Mucosa of descending colon (tissue), 3 donors: ENCODE results near the gene TGFBR3L. TPM values are rescaled to one million over a fixed set of nuclear protein-coding genes. Genes with fewer than 3 reads are reported as not detected.

ENCODE experiments used
- ATAC-seq: fragments of 200-7000 bp; cut with Tn5 transposase; one replicate; pipeline ENCODE4 v1.9.1; 2020; ENCODE audit warnings: mild to moderate bottlenecking, moderate library complexity
- DNase-seq, 3 donors: peaks; one replicate each; pipeline ENCODE4 v3.0.0-alpha.2; 2020
- H3K36me3 ChIP-seq: fragments of 200-600 bp; one replicate; pipeline ENCODE4 v1.8.0; 2021; ENCODE audit warnings: low read depth, mild to moderate bottlenecking
- H3K4me1 ChIP-seq: fragments of 200-600 bp; one replicate; pipeline ENCODE4 v1.8.0; 2021; ENCODE audit warnings: low read depth, mild to moderate bottlenecking
- H3K4me3 ChIP-seq: fragments of 200-600 bp; one replicate; pipeline ENCODE4 v1.8.0; 2021; ENCODE audit warnings: mild to moderate bottlenecking
- H3K9me3 ChIP-seq: fragments of 200-600 bp; one replicate; pipeline ENCODE4 v1.8.0; 2021; ENCODE audit warnings: mild to moderate bottlenecking
- intact Hi-C, 2 donors: fragments of 100-400 bp; cut with DNase I in 1 of 2; cut with micrococcal nuclease in 1 of 2; formaldehyde crosslinking; loops; one replicate each; pipeline versions ENCODE4 v1.11.0 to v1.11.1; 2022; cut with DNase I, micrococcal nuclease
- total RNA-seq, 3 donors: library from RNA; stranded (reverse); fragmentation: NEBNext Ultra II Directional in 2 of 3; extraction: Animal tissue kit (Norgen Biotek cat#: 25700) in 2 of 3; gene quantifications; one replicate each; pipeline versions ENCODE4 v1.2.1 to v1.2.4, GENCODE V29; 2021 to 2023
- TF ChIP-seq, protein P1 (sequence below): fragments of 200-600 bp; IDR thresholded peaks from one replicate; pipeline ENCODE4 v1.8.0; 2022; ENCODE audit warnings: antibody characterized with exemption, mild to moderate bottlenecking
- donor health status: DM: no; HTN: no; CAD: no; lungs with moderate emphysema.
- donor health status: DM: no; HTN: no; CAD: no.
- donor health status: DM: no; HTN: yes; CAD: no.

Gene TGFBR3L
- total RNA-seq, 3 donors from 2014 or later = 0.79 TPM; not detected in 2

DNA sequence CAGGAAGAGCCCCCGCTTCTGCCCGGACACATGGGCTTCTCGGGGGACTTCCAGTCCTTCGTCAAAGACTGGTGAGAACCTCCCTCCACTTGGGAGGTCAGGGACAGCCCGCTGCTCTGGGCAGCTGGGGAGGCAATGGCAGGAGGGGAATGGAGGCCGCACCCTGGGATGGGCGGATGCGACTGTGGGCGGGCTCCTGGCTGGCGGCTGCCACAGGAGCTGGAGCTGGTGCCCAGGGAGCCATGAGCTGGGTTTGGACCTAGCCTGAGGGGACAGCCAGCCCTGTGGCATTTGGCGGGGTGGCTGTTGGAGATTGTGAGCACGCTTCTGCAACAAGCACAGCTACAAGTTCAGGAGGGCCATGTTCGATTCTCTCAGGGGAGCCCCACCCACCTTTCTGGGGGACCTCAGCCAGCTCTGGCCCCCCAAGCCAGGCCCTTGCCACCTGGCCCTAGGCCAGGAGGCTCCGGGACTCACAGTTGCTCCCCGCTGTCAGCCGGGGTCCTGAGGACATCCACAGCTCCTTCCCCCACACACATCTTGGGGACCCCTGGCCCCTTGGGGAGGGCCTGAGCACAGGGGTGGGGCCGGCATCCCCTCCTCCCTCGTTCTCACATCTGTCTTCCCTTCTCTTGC lies 3.0 kb upstream of the TGFBR3L start:
- ATAC-seq (no peak), DNase-seq (peak in 1 of 3 donors; percentile 25)
- no peak overlapping the region for H3K4me3 ChIP-seq
- peaks cover 20% of the 10 kb centered on the region for H3K36me3 ChIP-seq
- TF ChIP-seq, protein P1, sequence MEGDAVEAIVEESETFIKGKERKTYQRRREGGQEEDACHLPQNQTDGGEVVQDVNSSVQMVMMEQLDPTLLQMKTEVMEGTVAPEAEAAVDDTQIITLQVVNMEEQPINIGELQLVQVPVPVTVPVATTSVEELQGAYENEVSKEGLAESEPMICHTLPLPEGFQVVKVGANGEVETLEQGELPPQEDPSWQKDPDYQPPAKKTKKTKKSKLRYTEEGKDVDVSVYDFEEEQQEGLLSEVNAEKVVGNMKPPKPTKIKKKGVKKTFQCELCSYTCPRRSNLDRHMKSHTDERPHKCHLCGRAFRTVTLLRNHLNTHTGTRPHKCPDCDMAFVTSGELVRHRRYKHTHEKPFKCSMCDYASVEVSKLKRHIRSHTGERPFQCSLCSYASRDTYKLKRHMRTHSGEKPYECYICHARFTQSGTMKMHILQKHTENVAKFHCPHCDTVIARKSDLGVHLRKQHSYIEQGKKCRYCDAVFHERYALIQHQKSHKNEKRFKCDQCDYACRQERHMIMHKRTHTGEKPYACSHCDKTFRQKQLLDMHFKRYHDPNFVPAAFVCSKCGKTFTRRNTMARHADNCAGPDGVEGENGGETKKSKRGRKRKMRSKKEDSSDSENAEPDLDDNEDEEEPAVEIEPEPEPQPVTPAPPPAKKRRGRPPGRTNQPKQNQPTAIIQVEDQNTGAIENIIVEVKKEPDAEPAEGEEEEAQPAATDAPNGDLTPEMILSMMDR = no peak
- intact Hi-C loops = no loop called here
- no peaks in the 10 kb centered on the region for H3K9me3 ChIP-seq
- peaks cover 10% of the 10 kb centered on the region for H3K4me1 ChIP-seq

DNA sequence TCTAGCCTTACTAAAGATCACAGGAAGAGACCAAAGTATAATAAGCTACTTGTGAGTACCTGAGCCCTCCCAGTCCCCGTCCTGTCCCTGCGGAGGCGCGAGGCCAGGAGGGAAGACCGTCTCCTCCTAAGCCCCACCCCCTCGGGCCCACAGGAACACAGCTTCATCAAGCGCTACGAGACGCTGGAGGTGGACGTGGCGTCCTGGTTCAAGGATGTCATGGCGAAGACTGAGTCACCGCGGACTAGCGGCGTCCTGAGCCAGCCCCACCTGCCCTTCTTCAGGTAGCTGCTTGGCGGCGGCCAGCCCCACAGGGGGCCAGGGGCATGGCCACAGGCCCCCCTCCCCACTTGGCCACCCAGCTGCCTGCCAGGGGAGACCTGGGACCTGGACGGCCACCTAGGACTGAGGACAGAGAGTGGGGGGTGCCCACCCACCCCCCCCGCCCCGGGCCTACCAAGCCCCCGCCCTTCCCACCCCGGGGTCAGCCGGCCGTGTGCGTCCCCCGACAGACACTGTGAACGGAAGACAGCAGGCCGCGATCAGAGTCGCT lies 2.4 kb upstream of the TGFBR3L start:
- DNase-seq (peak in 2 of 3 donors; percentile 31 to 50), ATAC-seq (no peak)
- no peak overlapping the region for H3K4me3 ChIP-seq
- H3K36me3 ChIP-seq = peaks cover 20% of the 10 kb centered on the region
- no peaks in the 10 kb centered on the region for H3K9me3 ChIP-seq
- H3K4me1 ChIP-seq = peaks cover 15% of the 10 kb centered on the region
- TF ChIP-seq, protein P1 = no peak
- intact Hi-C loops = no loop called here

DNA sequence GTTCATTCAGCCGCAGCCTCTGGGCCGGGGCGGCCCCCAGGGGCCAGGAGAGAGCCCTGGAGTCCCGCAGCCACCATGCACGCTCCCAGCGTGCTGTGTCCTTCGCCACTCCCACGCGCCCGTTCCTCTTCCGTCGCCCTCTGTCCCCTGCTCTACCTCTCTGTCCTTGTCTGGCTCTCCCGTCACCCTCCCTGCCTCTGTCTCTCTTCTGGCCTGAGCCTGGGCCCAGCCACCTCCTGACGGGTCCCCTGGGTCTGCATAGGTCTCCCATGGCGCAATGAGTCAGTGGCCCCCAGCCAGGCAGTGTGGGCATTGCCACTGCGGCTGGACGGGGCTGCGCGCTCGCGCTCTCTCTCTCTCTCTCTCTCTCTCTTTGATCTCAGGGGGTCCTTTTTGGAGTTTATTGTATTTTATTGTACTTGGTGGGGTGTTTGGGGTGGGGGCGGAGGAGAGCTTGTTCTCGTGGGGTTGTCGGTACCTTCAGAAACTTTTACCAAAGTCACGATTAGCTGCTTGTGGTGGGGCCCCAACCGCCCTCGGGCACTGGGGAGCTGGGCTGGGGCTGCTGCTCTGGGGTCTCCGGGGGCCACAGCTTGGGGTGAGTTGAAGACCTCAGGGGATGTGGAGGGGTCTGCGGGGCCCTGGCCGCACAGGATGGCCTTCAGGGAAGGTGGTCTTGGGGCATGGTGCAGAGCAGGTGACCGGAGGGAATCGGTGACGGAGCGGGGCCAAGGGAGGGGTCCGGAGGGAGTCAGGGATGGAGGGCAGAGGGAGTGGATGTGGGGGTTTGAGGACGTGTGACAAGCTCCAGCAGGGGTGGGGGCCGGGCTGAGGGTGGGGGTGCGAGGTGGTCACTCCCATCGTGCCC lies 1.7 kb upstream of the TGFBR3L start:
- intact Hi-C loops = no loop called here
- peak in 1 of 3 donors; percentile 30 for DNase-seq

DNA sequence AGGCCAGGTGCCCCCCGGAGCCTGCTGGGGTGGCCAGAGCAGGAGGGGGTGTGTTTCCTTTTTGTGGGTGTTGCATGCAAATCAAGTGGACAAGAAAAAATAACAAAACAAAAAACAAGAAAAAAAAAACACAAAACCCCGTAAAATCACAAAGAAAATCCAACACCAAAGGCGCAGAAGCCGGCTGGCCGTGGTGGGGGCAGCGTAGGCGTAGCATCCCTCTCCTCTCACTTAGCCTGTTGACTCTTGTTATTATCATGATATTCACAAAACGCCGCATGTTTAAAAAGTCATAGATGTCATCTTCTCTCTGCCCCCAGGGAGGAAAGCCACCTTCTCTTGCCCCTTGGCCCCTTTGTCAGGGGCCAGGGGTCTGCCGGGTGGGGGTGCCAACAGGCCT lies 978 bp upstream of the TGFBR3L start:
- H3K9me3 ChIP-seq = no peaks in the 10 kb centered on the region
- DNase-seq (no peak), ATAC-seq (no peak)
- intact Hi-C loops = no loop called here
- no peak overlapping the region for H3K4me3 ChIP-seq
- H3K36me3 ChIP-seq = peaks cover 20% of the 10 kb centered on the region
- peaks cover 28% of the 10 kb centered on the region for H3K4me1 ChIP-seq
- TF ChIP-seq, protein P1 = no peak

More for the DNA sequence above, 1.7 kb upstream of the TGFBR3L start:
- H3K9me3 ChIP-seq = no peaks in the 10 kb centered on the region
- TF ChIP-seq, protein P1 = no peak
- H3K36me3 ChIP-seq = peaks cover 20% of the 10 kb centered on the region
- H3K4me1 ChIP-seq = peaks cover 22% of the 10 kb centered on the region
- ATAC-seq = no peak
- H3K4me3 ChIP-seq = no peak overlapping the region

DNA sequence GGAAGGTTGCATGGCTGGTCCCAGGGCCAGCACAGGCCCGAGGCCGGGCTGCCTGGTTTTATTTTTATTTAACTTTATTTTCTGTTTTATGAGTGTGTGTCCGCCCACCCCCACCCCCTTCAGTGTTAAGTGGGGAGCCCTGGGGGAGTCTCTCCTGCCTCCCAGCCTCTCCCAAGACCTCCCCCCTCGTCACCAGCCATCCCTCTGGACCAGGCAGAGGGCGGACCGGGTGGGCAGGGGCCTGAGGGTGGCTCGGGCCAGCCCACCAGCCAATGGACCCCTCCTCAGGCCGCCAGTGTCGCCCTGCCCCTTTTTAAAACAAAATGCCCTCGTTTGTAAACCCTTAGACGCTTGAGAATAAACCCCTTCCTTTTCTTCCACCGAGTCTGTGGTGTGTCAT lies 531 bp upstream of the TGFBR3L start:
- H3K4me3 ChIP-seq = no peak overlapping the region

More for the DNA sequence above, 531 bp upstream of the TGFBR3L start:
- intact Hi-C loops = no loop called here
- peaks cover 20% of the 10 kb centered on the region for H3K36me3 ChIP-seq
- TF ChIP-seq, protein P1 = no peak
- H3K9me3 ChIP-seq = no peaks in the 10 kb centered on the region
- peak in 1 of 3 donors; percentile 23 for DNase-seq
- H3K4me1 ChIP-seq = peaks cover 32% of the 10 kb centered on the region
- no peak for ATAC-seq
